ENCODE results near the gene CDK14.

Gene CDK14

DNA sequence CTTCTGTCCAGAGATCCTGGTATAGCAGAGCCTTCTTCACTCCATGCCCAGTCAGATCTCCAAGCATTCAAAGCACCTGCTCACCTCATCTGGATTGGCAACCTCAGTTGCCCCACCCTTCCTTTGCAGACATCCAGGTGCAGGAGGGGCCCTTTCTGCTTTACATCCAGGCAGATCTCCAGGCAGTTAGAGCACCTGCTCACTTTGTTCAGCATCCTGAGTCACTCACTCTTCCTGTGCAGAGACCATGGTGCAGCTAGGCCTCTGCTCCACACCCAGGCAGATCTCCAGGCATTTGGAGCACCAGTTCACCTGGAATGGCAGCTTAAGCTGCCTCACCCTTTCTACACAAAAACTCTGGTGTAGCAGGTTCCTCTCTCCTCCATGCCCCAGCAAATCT is 153.1 kb downstream of the CDK14 start:
- TF ChIP-seq TAF1 (IDR thresholded peaks at IDR 0.05; ENCODE audit: borderline replicate concordance, insufficient read depth, low read length) = no peak
- TF ChIP-seq SIN3A (IDR thresholded peaks at IDR 0.05; ENCODE audit: borderline replicate concordance, insufficient read depth, low read length) = no peak
- TF ChIP-seq, protein P1, sequence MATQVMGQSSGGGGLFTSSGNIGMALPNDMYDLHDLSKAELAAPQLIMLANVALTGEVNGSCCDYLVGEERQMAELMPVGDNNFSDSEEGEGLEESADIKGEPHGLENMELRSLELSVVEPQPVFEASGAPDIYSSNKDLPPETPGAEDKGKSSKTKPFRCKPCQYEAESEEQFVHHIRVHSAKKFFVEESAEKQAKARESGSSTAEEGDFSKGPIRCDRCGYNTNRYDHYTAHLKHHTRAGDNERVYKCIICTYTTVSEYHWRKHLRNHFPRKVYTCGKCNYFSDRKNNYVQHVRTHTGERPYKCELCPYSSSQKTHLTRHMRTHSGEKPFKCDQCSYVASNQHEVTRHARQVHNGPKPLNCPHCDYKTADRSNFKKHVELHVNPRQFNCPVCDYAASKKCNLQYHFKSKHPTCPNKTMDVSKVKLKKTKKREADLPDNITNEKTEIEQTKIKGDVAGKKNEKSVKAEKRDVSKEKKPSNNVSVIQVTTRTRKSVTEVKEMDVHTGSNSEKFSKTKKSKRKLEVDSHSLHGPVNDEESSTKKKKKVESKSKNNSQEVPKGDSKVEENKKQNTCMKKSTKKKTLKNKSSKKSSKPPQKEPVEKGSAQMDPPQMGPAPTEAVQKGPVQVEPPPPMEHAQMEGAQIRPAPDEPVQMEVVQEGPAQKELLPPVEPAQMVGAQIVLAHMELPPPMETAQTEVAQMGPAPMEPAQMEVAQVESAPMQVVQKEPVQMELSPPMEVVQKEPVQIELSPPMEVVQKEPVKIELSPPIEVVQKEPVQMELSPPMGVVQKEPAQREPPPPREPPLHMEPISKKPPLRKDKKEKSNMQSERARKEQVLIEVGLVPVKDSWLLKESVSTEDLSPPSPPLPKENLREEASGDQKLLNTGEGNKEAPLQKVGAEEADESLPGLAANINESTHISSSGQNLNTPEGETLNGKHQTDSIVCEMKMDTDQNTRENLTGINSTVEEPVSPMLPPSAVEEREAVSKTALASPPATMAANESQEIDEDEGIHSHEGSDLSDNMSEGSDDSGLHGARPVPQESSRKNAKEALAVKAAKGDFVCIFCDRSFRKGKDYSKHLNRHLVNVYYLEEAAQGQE (IDR thresholded peaks at IDR 0.05; ENCODE audit: insufficient read depth in 1 of 2, low read depth in 2 of 2, low read length in 2 of 2) = no peak

GRCh38 chr7:90749774-90750173 is 153.7 kb downstream of the CDK14 start:
- TF ChIP-seq TAF1 (IDR thresholded peaks at IDR 0.05; ENCODE audit: borderline replicate concordance, insufficient read depth, low read length) (no peak), POLR2AphosphoS5 (IDR thresholded peaks at IDR 0.05; ENCODE audit: low read depth, low read length) (no peak), FOXP2 (optimal IDR thresholded peaks at IDR 0.05; ENCODE audit: borderline replicate concordance, extremely low read depth, extremely low read length, insufficient read depth) (no peak), SIN3A (IDR thresholded peaks at IDR 0.05; ENCODE audit: borderline replicate concordance, insufficient read depth, low read length) (no peak)

DNA sequence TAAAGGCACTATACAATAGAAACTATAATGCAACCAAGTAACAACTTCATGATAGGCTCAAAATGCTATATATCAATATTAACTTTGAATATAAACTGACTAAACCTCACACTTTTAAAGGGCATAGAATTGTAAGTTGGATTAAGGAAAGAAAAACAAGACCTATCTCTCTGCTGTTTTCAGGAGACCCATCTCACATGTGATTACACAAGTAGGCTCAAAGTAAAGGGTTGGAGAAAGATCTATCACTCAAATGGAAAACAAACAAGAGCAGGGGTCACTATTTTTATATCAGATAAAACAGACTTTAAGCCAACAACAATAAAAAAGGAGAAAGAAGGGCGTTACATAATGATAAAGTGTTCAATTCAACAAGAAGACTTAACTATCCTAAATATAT is 155.5 kb downstream of the CDK14 start:
- TF ChIP-seq SIN3A (IDR thresholded peaks at IDR 0.05; ENCODE audit: borderline replicate concordance, insufficient read depth, low read length) (no peak), TAF1 (IDR thresholded peaks at IDR 0.05; ENCODE audit: borderline replicate concordance, insufficient read depth, low read length) (no peak)
- TF ChIP-seq, protein P1 (IDR thresholded peaks at IDR 0.05; ENCODE audit: insufficient read depth in 1 of 2, low read depth in 2 of 2, low read length in 2 of 2) = no peak

- TF ChIP-seq, protein P1 (IDR thresholded peaks at IDR 0.05; ENCODE audit: insufficient read depth in 1 of 2, low read depth in 2 of 2, low read length in 2 of 2) = no peak
These were observed 155.9 kb downstream of the CDK14 start for GRCh38 chr7:90752051-90752450.

GRCh38 chr7:90755041-90755440 is 158.9 kb downstream of the CDK14 start:
- no peak for TF ChIP-seq POLR2AphosphoS5 (IDR thresholded peaks at IDR 0.05; ENCODE audit: low read depth, low read length)

DNA sequence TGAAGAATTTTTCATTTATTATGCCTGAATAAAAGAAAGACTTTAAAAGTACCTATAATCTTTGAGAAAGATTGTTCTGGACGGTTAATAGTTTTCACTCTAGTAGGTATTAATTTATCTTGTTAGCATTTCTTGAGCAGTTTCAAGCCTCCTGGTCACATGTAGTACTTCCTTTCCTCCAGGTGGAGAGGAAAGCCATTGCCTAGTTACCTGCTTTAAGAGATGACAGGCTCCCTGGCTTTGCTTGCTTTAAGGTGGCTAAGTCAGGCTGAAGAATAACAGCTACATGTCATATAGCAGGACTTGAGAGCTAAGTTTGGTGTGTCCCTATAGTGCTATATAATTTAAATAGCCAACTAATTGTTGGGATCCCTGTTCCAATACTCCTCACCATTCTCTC is 160.2 kb downstream of the CDK14 start:
- TF ChIP-seq, protein P1 (IDR thresholded peaks at IDR 0.05; ENCODE audit: insufficient read depth in 1 of 2, low read depth in 2 of 2, low read length in 2 of 2) = no peak
- TF ChIP-seq FOXP2 (optimal IDR thresholded peaks at IDR 0.05; ENCODE audit: borderline replicate concordance, extremely low read depth, extremely low read length, insufficient read depth) (no peak), TAF1 (IDR thresholded peaks at IDR 0.05; ENCODE audit: borderline replicate concordance, insufficient read depth, low read length) (no peak), POLR2AphosphoS5 (IDR thresholded peaks at IDR 0.05; ENCODE audit: low read depth, low read length) (no peak), SIN3A (IDR thresholded peaks at IDR 0.05; ENCODE audit: borderline replicate concordance, insufficient read depth, low read length) (no peak)

All from PFSK-1 (cell line).